GM23338 (cell line): ENCODE data around the gene MCTP2. TPM values are rescaled to one million over a fixed set of nuclear protein-coding genes. Genes with fewer than 3 reads are reported as not detected.

Experiments used
- ATAC-seq: fragments of 200-7000 bp; cut with Tn5 transposase; 3 replicates; pipeline ENCODE4 v1.9.1; 2020
- DNase-seq: peaks from one replicate; pipeline ENCODE4 v3.0.0-alpha.2; 2015; ENCODE audit warnings: low spot score
- H2AFZ ChIP-seq: fragments of 200-600 bp; sonication (generic); 2 replicates; pipeline ENCODE4 v1.8.0; 2016; ENCODE audit warnings: antibody characterized with exemption, mild to moderate bottlenecking, moderate library complexity
- H3F3A ChIP-seq: fragments of 200-600 bp; sonication (generic); replicated peaks from 2 replicates; pipeline ENCODE4 v1.8.0; 2017; ENCODE audit warnings: antibody characterized with exemption, mixed run types, low read depth
- H3K27ac ChIP-seq: fragments of 200-600 bp; sonication (generic); 2 replicates; pipeline ENCODE4 v1.6.1; 2016; ENCODE audit warnings: low read depth
- H3K27me3 ChIP-seq: fragments of 200-600 bp; sonication (generic); 2 replicates; pipeline ENCODE4 v1.8.0; 2016; ENCODE audit warnings: mild to moderate bottlenecking, mixed run types, moderate library complexity; ENCODE audit not compliant: insufficient read depth
- H3K36me3 ChIP-seq: fragments of 200-600 bp; sonication (generic); 2 replicates; pipeline ENCODE4 v1.8.0; 2016; ENCODE audit warnings: mild to moderate bottlenecking; ENCODE audit not compliant: insufficient read depth
- H3K4me1 ChIP-seq: fragments of 200-600 bp; sonication (generic); 2 replicates; pipeline ENCODE4 v1.8.0; 2016; ENCODE audit warnings: mild to moderate bottlenecking, moderate library complexity; ENCODE audit not compliant: insufficient read depth
- H3K4me2 ChIP-seq: fragments of 200-600 bp; sonication (generic); 2 replicates; pipeline ENCODE4 v1.7.1; 2017; ENCODE audit warnings: mixed run types
- H3K4me3 ChIP-seq: fragments of 200-600 bp; sonication (generic); 2 replicates; pipeline ENCODE4 v1.6.1; 2016; ENCODE audit warnings: mixed run types
- H3K79me2 ChIP-seq: fragments of 200-600 bp; sonication (generic); replicated peaks from 2 replicates; pipeline ENCODE4 v1.8.0; 2017; ENCODE audit warnings: mild to moderate bottlenecking; ENCODE audit not compliant: insufficient read depth
- H3K9me2 ChIP-seq: fragments of 200-600 bp; sonication (generic); 2 replicates; pipeline ENCODE4 v1.8.0; 2017; ENCODE audit not compliant: insufficient read depth
- H4K20me1 ChIP-seq: fragments of 200-600 bp; sonication (generic); replicated peaks from 2 replicates; pipeline ENCODE4 v1.8.0; 2017; ENCODE audit warnings: mild to moderate bottlenecking; ENCODE audit not compliant: insufficient read depth
- H3K27ac Mint-ChIP-seq: 2 replicates; pipeline ENCODE4 v1.8.0; 2020; ENCODE audit warnings: inconsistent platforms, mild to moderate bottlenecking, moderate library complexity, mixed read lengths
- H3K27me3 Mint-ChIP-seq: 3 replicates; pipeline ENCODE4 v1.8.0; 2022; ENCODE audit warnings: low read depth, mild to moderate bottlenecking, moderate library complexity, mixed read lengths, inconsistent platforms; ENCODE audit not compliant: insufficient read depth, poor library complexity
- H3K36me3 Mint-ChIP-seq: 3 replicates; pipeline ENCODE4 v1.8.0; 2021; ENCODE audit warnings: low read depth, mild to moderate bottlenecking, inconsistent platforms, moderate library complexity, mixed read lengths
- H3K4me1 Mint-ChIP-seq: 3 replicates; pipeline ENCODE4 v1.8.0; 2020; ENCODE audit warnings: mild to moderate bottlenecking, inconsistent platforms, mixed read lengths
- H3K4me3 Mint-ChIP-seq: 3 replicates; pipeline ENCODE4 v1.8.0; 2021; ENCODE audit warnings: moderate library complexity, mild to moderate bottlenecking, inconsistent platforms, mixed read lengths
- H3K9me3 Mint-ChIP-seq: 3 replicates; pipeline ENCODE4 v1.8.0; 2020; ENCODE audit warnings: moderate library complexity, mild to moderate bottlenecking, inconsistent platforms, mixed read lengths
- CREB1 ChIP-seq: fragments of 250-450 bp; sonication (Bioruptor Pico); IDR thresholded peaks from 2 replicates; pipeline ENCODE4 v1.5.0; 2020; ENCODE audit warnings: low read depth, mild to moderate bottlenecking, moderate library complexity
- CTCF ChIP-seq, 2 experiments: fragments of 200-600 bp in 1 of 2; sonication (generic) in 1 of 2; conservative IDR thresholded peaks; 2 replicates each; pipeline versions ENCODE4 v1.5.1 to v1.6.1; 2016 to 2017; ENCODE audit warnings: antibody characterized with exemption in 2 of 2, low read depth in 2 of 2, mild to moderate bottlenecking in 2 of 2, moderate library complexity in 1 of 2
- EZH2 ChIP-seq: fragments of 200-600 bp; sonication (generic); IDR thresholded peaks from one replicate; pipeline ENCODE4 v1.8.0; 2017; ENCODE audit warnings: antibody characterized with exemption, mild to moderate bottlenecking, low read depth; ENCODE audit not compliant: unreplicated experiment
- JUNB ChIP-seq: IDR thresholded peaks from one replicate; pipeline ENCODE4 v1.6.1; 2016; ENCODE audit warnings: antibody characterized with exemption; ENCODE audit not compliant: unreplicated experiment
- NANOG ChIP-seq: IDR thresholded peaks from 2 replicates; pipeline ENCODE4 v1.6.1; 2016; ENCODE audit warnings: antibody characterized with exemption, borderline replicate concordance
- POLR2AphosphoS5 ChIP-seq: IDR thresholded peaks from 2 replicates; pipeline ENCODE4 v1.6.1; 2016; ENCODE audit warnings: antibody characterized with exemption, low read depth
- STAT1 ChIP-seq: IDR thresholded peaks from one replicate; pipeline ENCODE4 v1.6.1; 2016; ENCODE audit warnings: antibody characterized with exemption; ENCODE audit not compliant: unreplicated experiment
- ZNF331 ChIP-seq: fragments of 250-450 bp; sonication (Bioruptor Pico); IDR thresholded peaks from 2 replicates; pipeline ENCODE4 v1.5.0; 2020; ENCODE audit warnings: low read depth, mild to moderate bottlenecking, moderate library complexity
- polyA plus RNA-seq: library from polyadenylated mRNA; unstranded; fragments of >200 nt; fragmentation: Nextera tagmentation; extraction: Ambion mirVana; gene quantifications from 2 replicates; pipeline ENCODE4 v1.2.1, GENCODE V29; 2016
- total RNA-seq: library from RNA; depleted of rRNA; stranded (reverse); fragments of >200 nt; shearing (Covaris generic); gene quantifications from 2 replicates; pipeline ENCODE4 v1.2.3, GENCODE V29; 2014
- TF ChIP-seq, protein P1 (sequence below): fragments of 250-450 bp; sonication (Bioruptor Pico); IDR thresholded peaks from 2 replicates; pipeline ENCODE4 v1.5.0; 2020; ENCODE audit warnings: mild to moderate bottlenecking, moderate library complexity
- TF ChIP-seq, protein P2 (sequence below): IDR thresholded peaks from 2 replicates; pipeline ENCODE4 v1.6.1; 2016; ENCODE audit warnings: antibody characterized with exemption

The MCTP2 gene
- total and polyA plus RNA-seq, 2 experiments from 2014 or later = 1.8 to 5.5 TPM

- Histone ChIP-seq H3K27me3 (no peaks in the 10 kb centered on the region), H3K27ac (no peak overlapping the region), H3K79me2 (no peaks in the 10 kb centered on the region), H3K36me3 (no peaks in the 10 kb centered on the region; the same call in 1 of the 2 replicates), H2AFZ (no peak overlapping the region), H3F3A (no peaks in the 10 kb centered on the region), H3K4me3 (no peak overlapping the region), H3K4me1 (0 out of 2 replicates have a peak, but pooled peaks cover 7% of the 10 kb centered on the region), H3K4me2 (no peak overlapping the region), H4K20me1 (no peaks in the 10 kb centered on the region), H3K9me2 (peaks cover 4% of the 10 kb centered on the region)
- no peaks in the 10 kb centered on the region for H3K9me3 Mint-ChIP-seq
- no peak overlapping the region for H3K27ac Mint-ChIP-seq
- H3K27me3 Mint-ChIP-seq = no peaks in the 10 kb centered on the region
- ATAC-seq (no peak), DNase-seq (no peak)
- no peaks in the 10 kb centered on the region for H3K36me3 Mint-ChIP-seq
- TF ChIP-seq EZH2 = no peak
- TF ChIP-seq CREB1 (CRISPR knock-in tag) = no peak
- no peak overlapping the region for H3K4me3 Mint-ChIP-seq
- H3K4me1 Mint-ChIP-seq = peaks cover 3% of the 10 kb centered on the region; the same call in 2 of the 3 replicates
These were observed 185.5 kb downstream of the MCTP2 start for GRCh38 chr15:94416820-94417219.

DNA sequence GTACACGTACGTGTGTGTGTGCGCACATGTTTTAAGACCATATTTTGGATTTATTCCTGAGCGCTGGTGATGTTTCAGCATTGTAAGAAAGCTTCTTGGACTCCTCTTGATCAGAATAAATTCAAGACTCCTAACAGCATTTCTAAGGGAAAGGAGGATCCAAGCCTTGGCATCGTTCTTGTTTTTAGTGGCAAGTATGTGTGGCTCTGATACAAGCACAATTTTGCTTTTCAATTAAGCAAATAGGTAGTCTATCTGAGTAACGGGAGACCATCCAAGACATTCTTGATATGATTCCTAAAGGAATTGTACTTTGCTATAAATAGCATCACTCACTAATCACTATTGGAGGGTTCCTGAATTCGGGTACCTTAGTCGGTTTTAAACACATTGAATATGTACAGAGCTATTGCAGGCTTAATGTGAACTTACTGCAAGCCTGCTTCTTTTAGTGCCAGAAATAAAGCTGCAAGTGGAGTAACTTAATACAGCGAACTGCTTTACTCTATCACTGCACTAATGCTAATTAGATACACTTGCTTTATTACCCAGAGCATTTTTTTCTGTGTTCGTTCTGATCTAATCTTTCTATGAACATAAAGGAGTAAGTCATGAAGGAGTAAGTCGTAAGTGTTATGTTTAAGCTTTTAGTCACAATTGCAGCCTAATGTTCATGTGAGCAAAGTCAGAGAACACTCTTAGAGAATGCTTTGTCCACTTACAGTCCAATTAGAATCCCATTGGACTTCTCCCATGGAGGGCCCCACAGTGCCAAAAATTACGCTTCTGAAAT lies 186.3 kb downstream of the MCTP2 start:
- DNase-seq (no peak), ATAC-seq (no peak)
- Histone ChIP-seq H3F3A (no peaks in the 10 kb centered on the region), H4K20me1 (no peaks in the 10 kb centered on the region), H2AFZ (no peak overlapping the region), H3K4me1 (0 out of 2 replicates have a peak, but pooled peaks cover 7% of the 10 kb centered on the region), H3K4me2 (no peak overlapping the region), H3K79me2 (no peaks in the 10 kb centered on the region), H3K9me2 (peaks cover 4% of the 10 kb centered on the region), H3K27ac (no peak overlapping the region), H3K4me3 (no peak overlapping the region), H3K36me3 (no peaks in the 10 kb centered on the region; the same call in 1 of the 2 replicates), H3K27me3 (no peaks in the 10 kb centered on the region)
- no peaks in the 10 kb centered on the region for H3K36me3 Mint-ChIP-seq
- H3K27me3 Mint-ChIP-seq = peaks cover 2% of the 10 kb centered on the region
- H3K4me3 Mint-ChIP-seq = no peak overlapping the region
- peaks cover 3% of the 10 kb centered on the region; the same call in 2 of the 3 replicates for H3K4me1 Mint-ChIP-seq
- no peak overlapping the region for H3K27ac Mint-ChIP-seq
- H3K9me3 Mint-ChIP-seq = no peaks in the 10 kb centered on the region; the same call in 2 of the 3 replicates
- TF ChIP-seq NANOG (no peak), CTCF (conservative IDR thresholded peaks at IDR 0.05; ENCODE audit: low read depth in 2 of 2) (no peak), JUNB (no peak), POLR2AphosphoS5 (no peak), ZNF331 (no peak), CREB1 (CRISPR knock-in tag) (no peak), EZH2 (no peak), STAT1 (no peak)
- TF ChIP-seq, protein P1, sequence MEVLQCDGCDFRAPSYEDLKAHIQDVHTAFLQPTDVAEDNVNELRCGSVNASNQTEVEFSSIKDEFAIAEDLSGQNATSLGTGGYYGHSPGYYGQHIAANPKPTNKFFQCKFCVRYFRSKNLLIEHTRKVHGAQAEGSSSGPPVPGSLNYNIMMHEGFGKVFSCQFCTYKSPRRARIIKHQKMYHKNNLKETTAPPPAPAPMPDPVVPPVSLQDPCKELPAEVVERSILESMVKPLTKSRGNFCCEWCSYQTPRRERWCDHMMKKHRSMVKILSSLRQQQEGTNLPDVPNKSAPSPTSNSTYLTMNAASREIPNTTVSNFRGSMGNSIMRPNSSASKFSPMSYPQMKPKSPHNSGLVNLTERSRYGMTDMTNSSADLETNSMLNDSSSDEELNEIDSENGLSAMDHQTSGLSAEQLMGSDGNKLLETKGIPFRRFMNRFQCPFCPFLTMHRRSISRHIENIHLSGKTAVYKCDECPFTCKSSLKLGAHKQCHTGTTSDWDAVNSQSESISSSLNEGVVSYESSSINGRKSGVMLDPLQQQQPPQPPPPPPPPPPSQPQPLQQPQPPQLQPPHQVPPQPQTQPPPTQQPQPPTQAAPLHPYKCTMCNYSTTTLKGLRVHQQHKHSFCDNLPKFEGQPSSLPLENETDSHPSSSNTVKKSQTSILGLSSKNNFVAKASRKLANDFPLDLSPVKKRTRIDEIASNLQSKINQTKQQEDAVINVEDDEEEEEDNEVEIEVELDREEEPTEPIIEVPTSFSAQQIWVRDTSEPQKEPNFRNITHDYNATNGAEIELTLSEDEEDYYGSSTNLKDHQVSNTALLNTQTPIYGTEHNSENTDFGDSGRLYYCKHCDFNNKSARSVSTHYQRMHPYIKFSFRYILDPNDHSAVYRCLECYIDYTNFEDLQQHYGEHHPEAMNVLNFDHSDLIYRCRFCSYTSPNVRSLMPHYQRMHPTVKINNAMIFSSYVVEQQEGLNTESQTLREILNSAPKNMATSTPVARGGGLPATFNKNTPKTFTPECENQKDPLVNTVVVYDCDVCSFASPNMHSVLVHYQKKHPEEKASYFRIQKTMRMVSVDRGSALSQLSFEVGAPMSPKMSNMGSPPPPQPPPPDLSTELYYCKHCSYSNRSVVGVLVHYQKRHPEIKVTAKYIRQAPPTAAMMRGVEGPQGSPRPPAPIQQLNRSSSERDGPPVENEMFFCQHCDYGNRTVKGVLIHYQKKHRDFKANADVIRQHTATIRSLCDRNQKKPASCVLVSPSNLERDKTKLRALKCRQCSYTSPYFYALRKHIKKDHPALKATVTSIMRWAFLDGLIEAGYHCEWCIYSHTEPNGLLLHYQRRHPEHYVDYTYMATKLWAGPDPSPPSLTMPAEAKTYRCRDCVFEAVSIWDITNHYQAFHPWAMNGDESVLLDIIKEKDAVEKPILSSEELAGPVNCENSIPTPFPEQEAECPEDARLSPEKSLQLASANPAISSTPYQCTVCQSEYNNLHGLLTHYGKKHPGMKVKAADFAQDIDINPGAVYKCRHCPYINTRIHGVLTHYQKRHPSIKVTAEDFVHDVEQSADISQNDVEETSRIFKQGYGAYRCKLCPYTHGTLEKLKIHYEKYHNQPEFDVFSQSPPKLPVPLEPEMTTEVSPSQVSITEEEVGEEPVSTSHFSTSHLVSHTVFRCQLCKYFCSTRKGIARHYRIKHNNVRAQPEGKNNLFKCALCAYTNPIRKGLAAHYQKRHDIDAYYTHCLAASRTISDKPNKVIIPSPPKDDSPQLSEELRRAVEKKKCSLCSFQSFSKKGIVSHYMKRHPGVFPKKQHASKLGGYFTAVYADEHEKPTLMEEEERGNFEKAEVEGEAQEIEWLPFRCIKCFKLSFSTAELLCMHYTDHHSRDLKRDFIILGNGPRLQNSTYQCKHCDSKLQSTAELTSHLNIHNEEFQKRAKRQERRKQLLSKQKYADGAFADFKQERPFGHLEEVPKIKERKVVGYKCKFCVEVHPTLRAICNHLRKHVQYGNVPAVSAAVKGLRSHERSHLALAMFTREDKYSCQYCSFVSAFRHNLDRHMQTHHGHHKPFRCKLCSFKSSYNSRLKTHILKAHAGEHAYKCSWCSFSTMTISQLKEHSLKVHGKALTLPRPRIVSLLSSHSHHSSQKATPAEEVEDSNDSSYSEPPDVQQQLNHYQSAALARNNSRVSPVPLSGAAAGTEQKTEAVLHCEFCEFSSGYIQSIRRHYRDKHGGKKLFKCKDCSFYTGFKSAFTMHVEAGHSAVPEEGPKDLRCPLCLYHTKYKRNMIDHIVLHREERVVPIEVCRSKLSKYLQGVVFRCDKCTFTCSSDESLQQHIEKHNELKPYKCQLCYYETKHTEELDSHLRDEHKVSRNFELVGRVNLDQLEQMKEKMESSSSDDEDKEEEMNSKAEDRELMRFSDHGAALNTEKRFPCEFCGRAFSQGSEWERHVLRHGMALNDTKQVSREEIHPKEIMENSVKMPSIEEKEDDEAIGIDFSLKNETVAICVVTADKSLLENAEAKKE (CRISPR knock-in tag) = no peak
- TF ChIP-seq, protein P2, sequence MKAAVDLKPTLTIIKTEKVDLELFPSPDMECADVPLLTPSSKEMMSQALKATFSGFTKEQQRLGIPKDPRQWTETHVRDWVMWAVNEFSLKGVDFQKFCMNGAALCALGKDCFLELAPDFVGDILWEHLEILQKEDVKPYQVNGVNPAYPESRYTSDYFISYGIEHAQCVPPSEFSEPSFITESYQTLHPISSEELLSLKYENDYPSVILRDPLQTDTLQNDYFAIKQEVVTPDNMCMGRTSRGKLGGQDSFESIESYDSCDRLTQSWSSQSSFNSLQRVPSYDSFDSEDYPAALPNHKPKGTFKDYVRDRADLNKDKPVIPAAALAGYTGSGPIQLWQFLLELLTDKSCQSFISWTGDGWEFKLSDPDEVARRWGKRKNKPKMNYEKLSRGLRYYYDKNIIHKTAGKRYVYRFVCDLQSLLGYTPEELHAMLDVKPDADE = no peak
